IPS DF 4.7 (cell line): ENCODE measurements around the gene ARL5C.
"Not testable (repeated sequence)": the region's sequence is repeated elsewhere in the genome, so short reads cannot be mapped to it uniquely, and the experiment has no call there.

Experiments
- DNase-seq: peaks from one replicate; pipeline ENCODE4 v3.0.0-alpha.2; 2013; ENCODE audit warnings: low spot score; ENCODE audit errors: extremely low read depth

Gene ARL5C

DNA sequence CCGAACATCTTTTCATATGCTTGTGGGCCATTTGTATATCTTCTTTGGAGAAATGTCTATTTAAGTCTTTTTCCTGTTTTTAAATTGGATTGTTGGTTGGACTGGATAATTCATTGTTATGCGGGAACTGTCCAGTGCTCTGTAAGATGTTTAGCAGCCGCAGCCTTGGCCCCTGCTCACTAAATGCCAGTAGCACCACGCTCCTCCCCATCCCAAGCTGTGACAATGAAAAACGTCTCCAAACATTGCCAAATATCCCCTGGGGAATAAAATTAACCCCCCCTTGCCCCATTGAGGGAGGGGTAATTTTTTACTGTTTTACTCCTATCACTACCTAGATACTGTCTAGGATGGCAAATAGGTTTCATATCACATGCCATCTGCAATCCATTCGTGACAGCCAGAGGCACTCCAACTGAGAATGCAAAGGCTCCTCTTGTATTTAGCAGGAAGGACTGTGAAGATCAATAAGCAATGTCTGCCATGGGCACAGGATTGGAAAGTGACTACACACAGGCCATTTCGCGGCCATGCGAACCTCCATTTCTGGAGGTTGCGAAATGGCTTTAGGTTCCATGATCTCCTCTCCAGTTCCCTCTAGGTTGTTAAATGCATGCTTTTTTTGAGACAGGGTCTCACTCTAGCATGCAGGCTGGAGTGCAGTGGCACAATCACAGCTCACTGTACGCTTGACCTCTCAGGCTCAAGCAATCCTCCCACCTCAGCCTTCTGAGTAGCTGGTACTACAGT lies 23.9 kb downstream of the ARL5C start:
- no peak for DNase-seq

DNA sequence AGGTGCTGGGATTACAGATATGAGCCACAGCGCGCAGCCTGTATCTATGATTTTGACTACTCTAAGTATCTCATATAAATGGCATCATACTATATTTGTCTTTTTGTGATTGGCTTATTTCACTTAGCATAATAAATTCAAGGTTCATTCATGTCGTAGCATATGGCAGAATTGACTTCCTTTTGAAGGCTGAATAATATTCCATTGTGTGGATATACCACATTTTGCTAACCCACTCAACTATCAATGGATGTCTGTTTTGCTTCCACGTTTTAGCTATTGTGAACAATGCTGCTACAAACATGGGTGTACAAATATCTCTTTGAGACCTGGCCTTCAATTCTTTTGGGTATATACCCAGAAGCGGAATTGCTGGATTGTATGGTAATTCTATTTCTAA lies 24.7 kb downstream of the ARL5C start:
- DNase-seq, result no peak

DNA sequence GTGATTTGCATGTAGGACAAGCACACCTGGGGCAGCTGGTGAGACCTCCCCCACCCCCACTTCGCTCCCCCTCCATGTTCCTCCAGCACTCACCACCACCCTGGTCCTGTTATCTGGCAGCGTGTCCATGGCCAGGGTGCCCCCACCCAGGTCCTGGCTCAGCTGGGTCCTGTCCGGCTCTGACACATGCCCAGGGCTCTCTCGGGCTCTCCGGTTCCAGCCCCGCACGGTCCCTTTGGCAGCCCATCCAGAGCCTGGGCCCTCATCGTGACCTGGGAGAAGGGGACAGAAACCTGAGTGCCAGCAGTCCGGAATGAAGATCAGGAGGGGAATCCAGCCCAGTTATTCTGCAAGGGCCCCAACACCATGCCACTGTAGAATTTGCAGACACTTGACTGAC lies 26.4 kb downstream of the ARL5C start:
- DNase-seq, result no peak

DNA sequence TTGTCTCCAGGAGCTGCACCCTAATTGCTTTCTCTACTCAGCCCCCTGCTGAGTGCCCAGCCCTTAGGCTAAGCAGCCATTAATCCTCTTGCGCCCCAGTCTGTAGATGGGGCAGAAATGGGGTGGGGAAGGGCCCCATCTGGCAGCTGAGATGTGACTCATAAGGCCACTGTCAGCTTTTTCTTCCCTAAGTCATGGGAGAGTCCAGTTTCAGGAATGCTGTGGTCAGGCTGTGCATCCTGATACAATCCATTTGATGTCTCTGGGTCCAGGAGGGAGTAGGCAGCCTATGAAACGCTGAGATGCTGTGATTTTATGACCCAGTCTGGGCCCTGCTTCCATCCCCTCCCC lies 26.8 kb downstream of the ARL5C start:
- no peak for DNase-seq

DNA sequence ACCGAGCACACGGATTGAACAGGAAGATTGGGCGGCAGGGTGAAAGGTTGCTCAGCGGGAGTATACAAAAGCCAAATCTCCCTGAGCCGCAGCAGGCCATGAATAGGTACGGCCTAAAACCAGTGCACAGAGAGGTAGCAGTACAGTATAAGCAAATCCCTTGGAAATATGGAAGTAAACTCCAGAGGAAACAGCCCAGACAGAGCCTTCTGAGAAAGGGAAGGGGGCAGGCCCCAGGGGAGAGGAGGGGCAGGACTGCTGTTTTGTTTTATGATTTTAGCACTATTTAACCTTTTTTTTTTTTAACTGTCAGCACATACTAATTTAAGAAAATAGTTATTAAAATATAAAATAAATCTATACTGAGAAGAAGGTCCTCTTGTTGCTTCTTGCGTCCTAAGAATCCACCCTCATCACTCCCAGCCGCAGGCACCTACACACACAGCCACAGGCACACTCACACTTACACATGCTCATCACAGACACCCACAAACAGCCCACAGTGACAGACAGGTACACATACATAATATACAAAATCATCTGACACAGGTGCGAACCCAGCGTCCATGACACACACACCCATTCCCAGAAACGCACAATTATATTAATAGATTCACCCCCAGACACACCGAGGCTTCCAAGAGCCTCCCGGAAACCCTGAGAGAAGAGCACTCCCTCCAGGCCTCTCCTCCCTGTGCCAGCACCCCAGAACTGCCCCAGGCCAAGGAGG lies 27.4 kb downstream of the ARL5C start:
- no peak for DNase-seq

DNA sequence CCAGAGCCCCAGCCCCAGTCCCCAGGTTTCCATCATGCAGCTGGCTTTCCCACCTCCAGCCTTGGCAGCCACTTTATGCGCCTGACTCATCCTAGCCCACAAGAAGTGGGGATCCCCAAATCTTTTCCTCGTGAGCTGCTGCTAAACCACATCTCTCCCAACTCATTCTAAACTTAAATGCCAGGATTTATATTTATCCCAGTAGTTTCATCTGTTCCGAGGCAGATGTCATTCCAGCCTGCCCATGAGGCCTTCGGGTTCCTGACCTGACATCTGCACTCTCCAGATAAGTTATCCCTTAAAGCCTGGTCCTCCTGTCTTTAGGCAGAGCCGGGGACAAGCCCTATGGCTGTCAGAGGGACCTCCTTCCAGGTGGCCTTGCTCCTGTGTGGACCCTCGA lies 31.1 kb downstream of the ARL5C start:
- no peak for DNase-seq

DNA sequence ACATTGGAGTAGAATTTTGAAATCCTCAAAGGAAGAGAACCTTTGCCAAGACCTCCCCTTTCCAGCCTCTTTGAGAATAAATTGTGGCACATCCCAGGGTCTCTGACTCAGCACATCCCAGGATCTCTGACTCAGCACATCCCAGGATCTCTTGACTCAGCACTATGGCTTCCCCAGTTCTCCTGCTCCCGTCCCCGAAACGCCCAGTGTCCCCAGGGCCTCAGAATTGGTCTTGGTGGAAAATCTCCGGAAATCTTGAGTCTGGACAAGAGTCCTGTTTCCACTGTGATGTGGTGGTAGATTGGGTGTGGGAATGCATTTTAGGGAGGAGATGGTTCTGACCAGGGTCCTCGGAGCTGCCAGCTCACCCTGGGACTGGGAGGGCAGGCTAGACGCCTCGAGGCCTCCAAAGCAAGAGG lies 33.8 kb downstream of the ARL5C start:
- DNase-seq, result no peak

DNA sequence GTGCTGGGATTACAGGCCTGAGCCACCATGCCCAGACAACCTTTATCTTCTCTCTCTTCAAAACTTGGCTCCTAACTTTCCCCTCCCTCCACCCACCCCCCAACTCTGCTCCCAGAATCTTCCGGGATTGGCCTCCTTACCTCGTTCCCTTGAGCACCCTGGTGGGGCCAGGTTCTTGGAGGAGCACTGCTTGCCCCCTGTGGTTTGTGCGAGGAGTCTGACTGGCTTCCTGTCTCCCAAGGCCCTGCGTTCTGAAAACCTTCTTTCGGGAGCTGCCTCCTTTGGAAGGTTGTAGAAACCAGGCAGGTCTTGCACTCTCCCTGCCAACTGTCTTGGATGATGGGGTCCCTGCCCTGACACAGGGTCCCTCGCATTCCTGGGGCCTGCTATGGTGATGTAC lies 34.3 kb downstream of the ARL5C start:
- DNase-seq, result no peak

DNA sequence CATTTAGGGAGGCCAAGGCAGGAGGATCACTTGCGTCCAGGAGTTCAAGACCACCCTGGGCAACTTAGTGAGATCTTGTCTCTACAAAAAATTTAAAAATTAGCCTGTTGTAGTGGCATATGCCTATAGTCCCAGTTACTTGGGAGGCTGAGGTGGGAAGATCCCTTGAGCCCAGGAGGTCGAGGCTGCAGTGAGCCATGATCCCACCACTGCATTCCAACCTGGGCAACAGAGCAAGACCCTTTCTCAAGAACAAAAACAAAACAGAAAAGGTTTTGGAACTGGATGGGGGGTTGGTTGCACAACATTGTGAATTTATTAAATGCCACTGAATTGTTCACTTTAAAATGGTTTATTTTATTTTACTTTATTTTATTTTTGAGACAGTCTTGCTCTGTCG lies 35.8 kb downstream of the ARL5C start:
- no peak for DNase-seq

DNA sequence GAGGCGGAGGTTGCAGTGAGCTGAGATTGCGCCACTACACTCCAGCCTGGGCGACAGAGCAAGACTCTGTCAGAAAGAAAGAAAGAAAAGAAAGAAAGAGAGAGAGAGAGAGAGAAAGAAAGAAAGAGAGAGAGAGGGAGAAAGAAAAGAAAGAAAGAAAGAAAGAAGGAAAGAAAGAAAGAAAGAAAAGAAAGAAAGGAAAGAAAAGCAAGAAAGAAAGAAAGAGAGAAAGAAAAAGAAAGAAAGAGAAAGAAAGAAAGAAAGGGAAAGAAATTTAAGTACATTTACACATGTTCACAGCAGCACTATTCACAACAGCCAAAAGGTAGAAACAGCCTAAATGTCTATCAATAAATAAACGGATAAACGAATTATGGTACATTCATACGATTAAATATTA lies 36.4 kb downstream of the ARL5C start:
- not testable (repeated sequence) for DNase-seq

DNA sequence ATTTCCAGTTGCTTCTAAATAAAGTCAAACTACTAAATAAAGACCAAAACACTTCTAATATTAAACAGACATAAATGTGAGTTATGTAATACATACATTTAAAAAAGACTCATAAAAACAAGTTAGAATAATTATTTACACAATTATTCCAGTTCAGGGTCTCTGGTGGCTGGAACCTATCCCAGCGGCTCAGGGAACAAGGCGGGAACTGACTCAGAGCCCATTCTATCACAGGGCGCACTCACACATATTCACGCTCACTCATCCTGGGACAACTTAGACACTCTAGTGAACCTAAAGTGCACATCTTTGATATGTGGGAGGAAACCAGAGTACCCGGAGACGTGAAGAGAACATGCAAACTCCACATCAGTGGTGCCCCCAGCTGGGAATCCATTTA lies 39.5 kb downstream of the ARL5C start:
- no peak for DNase-seq

DNA sequence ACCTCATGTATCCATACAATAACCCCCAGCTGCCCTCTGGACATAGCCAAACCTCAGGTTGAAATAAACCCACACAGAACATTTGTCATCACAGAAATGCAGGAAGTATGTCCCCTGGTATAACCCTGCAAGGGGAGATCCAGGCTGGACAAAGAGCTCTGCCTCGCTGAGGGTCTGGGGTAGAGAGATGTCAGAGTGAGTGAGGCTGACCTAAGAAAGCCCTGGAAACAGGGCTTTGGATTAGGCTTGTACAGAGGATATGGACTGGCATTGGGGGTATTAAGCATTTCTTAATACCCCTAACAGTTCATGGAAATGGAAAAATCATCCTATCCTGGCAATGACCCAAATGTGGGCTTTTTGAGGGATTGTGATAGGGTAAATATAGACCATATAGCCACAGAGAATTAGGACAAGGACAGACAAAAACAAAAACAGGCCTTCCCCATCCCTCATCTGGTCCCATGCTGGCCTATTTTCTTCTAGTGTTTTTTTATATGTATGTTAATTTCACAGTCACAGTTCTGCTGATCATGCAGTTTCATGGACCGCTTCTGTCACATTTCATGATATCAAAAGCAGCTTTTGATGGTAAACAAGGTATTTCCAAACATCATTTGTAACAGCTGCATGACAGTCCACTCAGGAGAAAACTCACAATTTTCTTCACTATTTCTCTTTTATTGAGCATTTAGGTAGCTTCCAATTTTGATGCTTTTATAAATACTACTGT lies 40.7 kb downstream of the ARL5C start:
- no peak for DNase-seq

DNA sequence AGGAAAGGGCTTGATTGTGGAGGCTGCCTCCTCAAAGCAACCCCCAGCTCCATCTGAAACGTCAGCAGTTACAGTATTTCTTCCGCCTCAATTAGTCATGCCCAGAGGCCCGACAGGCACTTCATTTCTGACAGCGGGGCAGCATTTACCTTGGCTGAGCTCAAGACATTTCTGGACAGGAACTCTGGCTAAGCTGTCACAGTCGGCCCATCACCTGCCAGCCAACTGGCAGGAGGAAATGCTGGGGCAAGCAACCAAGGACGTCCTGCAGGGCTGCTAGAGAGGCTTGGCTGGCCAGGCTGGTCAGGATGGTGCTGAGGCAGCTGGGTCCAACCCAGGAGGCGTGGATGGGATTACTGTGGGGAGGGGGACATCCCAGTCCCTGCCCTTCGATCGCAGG lies 42.3 kb downstream of the ARL5C start:
- no peak for DNase-seq

DNA sequence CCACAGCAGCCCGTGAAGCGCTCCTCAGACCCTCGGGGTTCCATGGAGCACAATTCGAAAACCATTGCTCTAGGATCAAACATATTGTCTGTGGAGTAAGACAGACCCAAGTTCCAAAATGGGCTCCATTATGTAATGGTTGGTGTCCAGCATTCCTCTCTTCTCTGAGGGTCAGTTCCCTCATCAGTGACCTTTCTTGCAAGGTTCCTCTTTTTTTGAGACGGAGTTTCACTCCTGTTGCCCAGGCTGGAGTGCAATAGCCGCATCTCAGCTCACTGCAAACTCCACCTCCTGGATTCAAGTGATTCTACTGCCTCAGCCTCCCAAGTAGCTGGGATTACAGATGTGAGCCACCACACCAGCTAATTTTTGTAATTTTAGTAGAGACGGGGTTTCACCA lies 43.0 kb downstream of the ARL5C start:
- no peak for DNase-seq

DNA sequence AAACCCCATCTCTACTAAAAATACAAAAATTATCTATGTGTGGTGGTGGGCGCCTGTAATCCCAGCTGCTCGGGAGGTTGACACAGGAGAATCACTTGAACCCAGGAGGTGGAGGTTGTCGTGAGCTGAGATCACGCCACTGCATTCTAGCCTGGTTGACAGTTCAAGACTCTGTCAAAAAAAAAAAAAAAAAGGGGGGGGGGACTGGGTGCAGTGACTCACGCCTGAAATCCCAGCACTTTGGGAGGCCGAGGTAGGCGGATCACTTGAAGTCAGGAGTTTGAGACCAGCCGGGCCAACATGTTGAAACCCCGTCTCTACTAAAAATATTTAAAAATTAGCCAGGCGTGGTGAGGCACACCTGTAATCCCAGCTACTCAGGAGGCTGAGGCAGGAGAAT lies 44.0 kb downstream of the ARL5C start:
- DNase-seq, result not testable (repeated sequence)

DNA sequence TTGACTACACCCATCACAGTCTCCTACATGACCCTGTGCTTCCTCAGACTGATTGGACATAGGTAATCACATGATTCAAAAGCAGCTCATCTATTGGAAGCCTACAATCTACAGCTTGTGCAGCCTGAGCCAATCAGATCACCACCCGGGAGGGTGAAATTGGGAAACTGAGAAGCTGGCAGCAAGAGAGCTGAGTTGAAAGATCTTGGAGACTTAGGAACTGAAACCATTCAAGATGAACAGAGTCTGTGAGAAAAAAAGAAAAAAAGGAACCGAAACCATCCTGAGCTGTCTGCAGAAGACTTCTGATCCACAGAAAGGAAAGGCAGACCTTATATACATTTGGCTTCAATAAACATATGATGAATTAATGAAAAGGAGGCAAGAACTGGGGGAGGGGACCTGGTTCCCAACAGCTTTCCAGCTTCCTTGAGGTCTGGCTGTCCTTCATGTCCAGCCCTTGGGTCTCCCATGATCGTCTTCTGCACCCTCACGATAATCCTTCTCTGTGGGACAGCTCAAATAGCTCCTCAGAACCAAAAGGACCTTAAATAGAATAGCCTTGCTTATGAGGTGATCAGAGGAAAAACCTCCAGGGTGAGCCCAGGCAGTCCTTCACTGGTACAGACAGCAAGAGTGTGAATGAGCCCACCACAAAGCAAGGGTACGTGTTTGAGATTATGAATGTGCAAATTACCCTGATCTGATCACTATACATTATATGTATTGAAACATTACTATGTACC lies 47.1 kb downstream of the ARL5C start:
- no peak for DNase-seq

DNA sequence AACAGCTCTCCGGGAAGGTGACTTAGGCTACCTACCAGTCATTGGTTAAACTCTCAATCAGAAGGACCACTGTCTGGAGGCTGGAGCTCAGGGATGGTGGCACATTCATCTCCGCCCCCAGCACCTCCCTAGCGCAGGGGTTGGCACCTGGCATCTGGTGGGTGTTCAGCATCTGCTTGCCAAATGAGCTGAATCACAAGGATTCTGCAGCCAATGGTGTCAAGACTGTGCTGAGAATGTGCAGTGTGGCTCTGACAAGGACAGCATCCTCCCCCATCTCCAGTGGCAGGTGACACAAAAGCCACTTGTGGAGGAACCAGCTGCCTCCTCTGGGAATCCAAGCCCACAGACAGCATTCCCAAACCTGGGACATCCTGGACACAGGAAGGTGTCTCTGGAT lies 49.7 kb downstream of the ARL5C start:
- DNase-seq, result no peak

DNA sequence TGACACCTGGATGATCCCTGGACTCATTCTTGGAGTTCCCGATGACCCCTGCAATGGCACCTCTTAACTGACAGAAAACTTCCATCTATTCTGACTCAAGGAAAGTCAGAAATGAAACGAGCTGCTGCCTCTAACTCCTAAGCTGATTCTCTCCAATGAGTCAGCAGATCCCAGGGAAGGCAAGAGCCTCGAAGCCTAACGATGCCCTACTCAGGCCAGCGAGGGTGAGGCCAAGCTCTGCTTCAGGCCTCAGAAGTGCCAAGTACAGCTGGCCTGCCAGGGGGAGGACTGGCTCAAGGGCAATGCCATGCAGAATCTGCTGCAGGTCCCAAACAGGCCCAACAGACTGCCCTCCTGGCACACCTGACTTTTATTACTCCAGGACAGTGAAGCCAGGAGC lies 50.8 kb downstream of the ARL5C start:
- DNase-seq, result no peak

DNA sequence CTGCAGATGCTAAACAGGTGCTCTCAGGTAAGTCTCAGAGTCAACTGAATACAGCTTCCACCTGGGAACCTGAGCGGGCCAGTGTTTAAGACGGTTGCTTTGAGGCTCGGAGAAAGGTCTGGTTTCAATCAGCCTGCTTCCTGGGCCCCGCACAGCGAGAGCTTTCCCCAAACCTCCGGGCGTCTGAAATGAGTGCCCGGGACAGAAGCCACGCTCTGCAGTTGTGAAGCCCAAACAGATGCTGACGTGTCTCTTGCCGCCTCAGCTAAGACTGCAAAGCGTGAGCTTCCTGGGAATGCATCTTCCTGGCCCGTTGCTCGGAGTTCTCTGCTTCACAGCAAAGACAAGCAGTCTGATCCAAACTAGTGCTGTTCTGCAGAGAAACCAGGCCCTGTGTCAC lies 51.2 kb downstream of the ARL5C start:
- DNase-seq, result no peak

DNA sequence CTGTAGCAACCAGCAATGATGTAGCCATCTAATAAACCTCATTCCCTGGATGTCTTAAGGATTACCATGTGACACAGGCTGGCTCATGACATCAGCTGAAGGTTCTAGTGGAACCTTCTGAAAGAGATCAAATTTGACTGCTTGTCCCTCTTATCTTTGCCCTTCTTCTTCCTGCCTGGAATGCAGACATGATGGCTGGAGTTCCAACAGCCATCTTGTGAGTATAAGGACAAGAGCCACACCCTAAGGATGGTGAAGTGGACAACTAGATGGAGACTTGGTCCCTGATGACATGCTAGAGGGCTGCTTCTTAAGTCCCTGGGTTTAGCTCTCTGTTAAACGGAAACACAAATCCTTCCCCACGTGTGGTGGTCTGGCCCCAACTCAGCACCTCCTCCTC lies 52.1 kb downstream of the ARL5C start:
- DNase-seq, result no peak

DNA sequence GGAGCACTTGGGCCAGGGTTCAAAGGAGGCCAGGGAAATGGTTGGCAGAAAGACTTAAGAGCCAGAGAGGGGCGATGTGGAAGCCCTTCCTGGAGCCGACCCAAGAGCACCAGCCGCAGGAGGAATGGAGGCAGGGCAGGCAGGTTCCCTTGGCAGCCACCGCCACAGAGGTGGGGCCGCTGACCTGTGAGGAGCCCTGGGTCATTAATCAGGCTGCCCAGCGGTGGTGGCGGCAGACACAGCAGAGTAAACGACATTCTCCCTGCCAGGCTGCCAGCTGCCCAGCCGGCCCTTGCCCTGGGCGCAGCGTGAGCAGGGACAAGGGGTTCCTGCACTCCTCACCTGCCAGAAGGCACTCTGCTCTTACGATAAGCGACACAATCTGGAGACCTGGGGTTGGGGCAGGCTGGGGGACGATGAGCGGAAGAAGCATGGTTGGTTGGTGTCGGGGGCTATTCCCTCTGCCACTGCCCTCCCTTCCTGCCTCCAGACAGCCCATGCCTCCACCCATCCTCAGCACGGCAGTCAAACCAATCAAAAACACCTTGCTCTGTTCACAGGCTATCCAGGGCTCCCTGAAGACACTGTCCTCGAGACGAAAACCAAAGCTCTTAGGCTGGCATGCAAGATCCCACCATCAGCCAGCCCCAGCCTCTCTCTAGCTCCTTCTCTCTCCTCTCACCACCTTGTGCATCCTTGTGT lies 55.4 kb downstream of the ARL5C start:
- DNase-seq, result no peak
